HUES6 (cell line): Measurements from ENCODE around the gene ZNF134.

Experiments used
- H3K27ac ChIP-seq: 2 replicates; pipeline ENCODE4 v1.7.0; 2013; ENCODE audit warnings: low read depth, mild to moderate bottlenecking, low read length, inconsistent platforms
- H3K27me3 ChIP-seq: 2 replicates; pipeline ENCODE4 v1.6.1; 2013; ENCODE audit warnings: low read length; ENCODE audit not compliant: control insufficient read depth, insufficient read depth
- H3K36me3 ChIP-seq: 2 replicates; pipeline ENCODE4 v1.6.1; 2013; ENCODE audit warnings: low read length; ENCODE audit not compliant: control insufficient read depth, insufficient read depth
- H3K4me1 ChIP-seq: 2 replicates; pipeline ENCODE4 v1.6.1; 2013; ENCODE audit warnings: low read length; ENCODE audit not compliant: control insufficient read depth, insufficient read depth
- H3K4me3 ChIP-seq: 2 replicates; pipeline ENCODE4 v1.5.1; 2013; ENCODE audit warnings: low read depth, low read length
- H3K9ac ChIP-seq: one replicate; pipeline ENCODE4 v1.6.1; 2013; ENCODE audit warnings: mild to moderate bottlenecking, low read length
- H3K9me3 ChIP-seq: 2 replicates; pipeline ENCODE4 v1.6.1; 2013; ENCODE audit warnings: low read depth, low read length; ENCODE audit not compliant: control insufficient read depth, insufficient read depth

The ZNF134 gene

GRCh38 chr19:57613941-57614743, at the start of gene ZNF134:
ZNF134 (plus strand) TSS chr19:57614242; CDS start chr19:57619469, 5,227 bp downstream.
- H3K27ac ChIP-seq, result peak within 1 kb of the TSS; percentile 88; the same call in 1 of the 2 replicates
- H3K9me3 ChIP-seq, result peaks cover 47% of the 10 kb centered on the region
- H3K27me3 ChIP-seq, result no peaks in the 10 kb centered on the region
- no peaks in the 10 kb centered on the region for H3K4me1 ChIP-seq
- peaks cover 47% of the 10 kb centered on the region for H3K36me3 ChIP-seq
- peak within 1 kb of the TSS; percentile 94 for H3K4me3 ChIP-seq
- H3K9ac ChIP-seq, result peak within 1 kb of the TSS; percentile 96

GRCh38 chr19:57566396-57567265, 47.4 kb upstream of the ZNF134 start:
- Histone ChIP-seq H3K9ac (no peak overlapping the region), H3K27me3 (no peaks in the 10 kb centered on the region), H3K36me3 (peaks cover 10% of the 10 kb centered on the region), H3K4me3 (no peak overlapping the region), H3K27ac (no peak overlapping the region), H3K4me1 (no peaks in the 10 kb centered on the region), H3K9me3 (peaks cover 95% of the 10 kb centered on the region)

- peaks cover 96% of the 10 kb centered on the region for H3K9me3 ChIP-seq
- H3K36me3 ChIP-seq, result peaks cover 51% of the 10 kb centered on the region
Observed at GRCh38 chr19:57570707-57571106, 43.3 kb upstream of the ZNF134 start.

GRCh38 chr19:57572415-57572947, 41.6 kb upstream of the ZNF134 start:
- Histone ChIP-seq H3K27me3 (no peaks in the 10 kb centered on the region), H3K36me3 (peaks cover 68% of the 10 kb centered on the region), H3K9me3 (peaks cover 94% of the 10 kb centered on the region), H3K4me1 (no peaks in the 10 kb centered on the region), H3K27ac (no peak overlapping the region), H3K4me3 (no peak overlapping the region), H3K9ac (no peak overlapping the region)

More at GRCh38 chr19:57570707-57571106, 43.3 kb upstream of the ZNF134 start:
- no peak overlapping the region for H3K4me3 ChIP-seq
- H3K27me3 ChIP-seq, result no peaks in the 10 kb centered on the region
- no peak overlapping the region for H3K9ac ChIP-seq
- no peak overlapping the region for H3K27ac ChIP-seq
- no peaks in the 10 kb centered on the region for H3K4me1 ChIP-seq

GRCh38 chr19:57576661-57577060, 37.4 kb upstream of the ZNF134 start:
- Histone ChIP-seq H3K27me3 (no peaks in the 10 kb centered on the region), H3K36me3 (peaks cover 63% of the 10 kb centered on the region), H3K27ac (no peak overlapping the region), H3K9ac (no peak overlapping the region), H3K4me3 (no peak overlapping the region), H3K4me1 (peaks cover 4% of the 10 kb centered on the region), H3K9me3 (peaks cover 73% of the 10 kb centered on the region)

GRCh38 chr19:57578487-57579205, 35.4 kb upstream of the ZNF134 start, which contains the start of gene ZNF416:
ZNF416 (minus strand) TSS chr19:57578911; CDS start chr19:57578704, 207 bp downstream.
- H3K4me3 ChIP-seq, result peak within 1 kb of the TSS; percentile 85
- H3K4me1 ChIP-seq, result peaks cover 4% of the 10 kb centered on the region
- H3K27ac ChIP-seq, result no peak within 1 kb of the TSS
- peak within 1 kb of the TSS; percentile 68 for H3K9ac ChIP-seq
- H3K9me3 ChIP-seq, result peaks cover 66% of the 10 kb centered on the region
- H3K36me3 ChIP-seq, result peaks cover 43% of the 10 kb centered on the region
- H3K27me3 ChIP-seq, result no peaks in the 10 kb centered on the region

- Histone ChIP-seq H3K4me1 (peaks cover 1% of the 10 kb centered on the region; the same call in 1 of the 2 replicates), H3K9ac (no peak overlapping the region), H3K27me3 (no peaks in the 10 kb centered on the region), H3K36me3 (peaks cover 27% of the 10 kb centered on the region), H3K27ac (no peak overlapping the region), H3K9me3 (peaks cover 53% of the 10 kb centered on the region), H3K4me3 (peak overlapping the region; percentile 79)
Observed at GRCh38 chr19:57583104-57583520, 30.9 kb upstream of the ZNF134 start.

GRCh38 chr19:57583521-57584416, 30.3 kb upstream of the ZNF134 start, which contains the start of gene ZIK1:
ZIK1 (plus strand) TSS chr19:57584145; CDS start chr19:57584357, 212 bp downstream.
- no peaks in the 10 kb centered on the region for H3K27me3 ChIP-seq
- peaks cover 34% of the 10 kb centered on the region for H3K36me3 ChIP-seq
- no peaks in the 10 kb centered on the region for H3K4me1 ChIP-seq
- H3K9me3 ChIP-seq, result peaks cover 58% of the 10 kb centered on the region
- 0 out of 2 replicates have a peak within 1 kb of the TSS, but pooled peaks have one; percentile 13 for H3K27ac ChIP-seq
- H3K9ac ChIP-seq, result peak within 1 kb of the TSS; percentile 73
- peak within 1 kb of the TSS; percentile 79 for H3K4me3 ChIP-seq

- Histone ChIP-seq H3K9ac (no peak overlapping the region), H3K36me3 (peaks cover 71% of the 10 kb centered on the region), H3K27ac (no peak overlapping the region), H3K4me1 (no peaks in the 10 kb centered on the region), H3K27me3 (no peaks in the 10 kb centered on the region), H3K9me3 (peaks cover 81% of the 10 kb centered on the region), H3K4me3 (no peak overlapping the region)
Observed at GRCh38 chr19:57587529-57587928, 26.5 kb upstream of the ZNF134 start.
